H7 (cell line): ENCODE measurements around the gene NCS1. TPM values are rescaled to one million over a fixed set of nuclear protein-coding genes. Genes with fewer than 3 reads are reported as not detected.
A peak's percentile ranks its signal among the peaks of the same experiment; 100 is the strongest.

Source experiments
- DNase-seq: peaks from one replicate; pipeline ENCODE4 v3.0.0; 2012
- H3K27me3 ChIP-seq: 2 replicates; pipeline ENCODE4 v1.6.0; 2011; ENCODE audit warnings: mild to moderate bottlenecking, low read length; ENCODE audit not compliant: control insufficient read depth, insufficient read depth
- H3K36me3 ChIP-seq: replicated peaks from 2 replicates; pipeline ENCODE4 v1.5.1; 2011; ENCODE audit warnings: low read length; ENCODE audit not compliant: control insufficient read depth, insufficient read depth
- H3K4me3 ChIP-seq: 2 replicates; pipeline ENCODE4 v1.5.1; 2011; ENCODE audit warnings: low read depth, mild to moderate bottlenecking, control low read depth, low read length, moderate library complexity; ENCODE audit not compliant: insufficient read depth
- total RNA-seq: library from RNA; depleted of rRNA; stranded (reverse); fragments of >200 nt; shearing (Covaris generic); gene quantifications from 2 replicates; pipeline ENCODE4 v1.2.3, GENCODE V29; 2014

The NCS1 gene
- total RNA-seq, 1 experiment from 2014 or later: 28.3 TPM

DNA sequence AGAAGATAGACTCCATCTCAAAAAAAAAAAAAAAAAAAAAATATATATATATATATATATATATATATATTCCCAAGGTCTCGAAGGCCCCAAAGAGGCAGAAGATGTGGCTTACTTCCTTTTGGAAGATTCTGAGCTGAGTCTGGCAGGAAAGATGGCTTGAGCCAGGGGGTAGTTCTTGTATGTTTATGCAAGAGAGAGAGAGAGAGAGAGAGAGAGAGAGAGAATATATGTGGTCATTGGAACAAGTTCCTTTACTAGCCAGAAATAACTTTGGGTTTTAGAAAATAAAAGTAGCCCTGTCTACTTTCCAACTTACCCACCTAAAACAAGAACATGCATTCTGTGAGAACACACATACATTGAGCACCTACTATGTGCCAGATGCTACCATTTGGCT, 17.6 kb downstream of the NCS1 start:
- no peak overlapping the region for H3K4me3 ChIP-seq
- no peaks in the 10 kb centered on the region for H3K27me3 ChIP-seq
- DNase-seq: no peak
- H3K36me3 ChIP-seq: no peaks in the 10 kb centered on the region; the same call in 1 of the 2 replicates

DNA sequence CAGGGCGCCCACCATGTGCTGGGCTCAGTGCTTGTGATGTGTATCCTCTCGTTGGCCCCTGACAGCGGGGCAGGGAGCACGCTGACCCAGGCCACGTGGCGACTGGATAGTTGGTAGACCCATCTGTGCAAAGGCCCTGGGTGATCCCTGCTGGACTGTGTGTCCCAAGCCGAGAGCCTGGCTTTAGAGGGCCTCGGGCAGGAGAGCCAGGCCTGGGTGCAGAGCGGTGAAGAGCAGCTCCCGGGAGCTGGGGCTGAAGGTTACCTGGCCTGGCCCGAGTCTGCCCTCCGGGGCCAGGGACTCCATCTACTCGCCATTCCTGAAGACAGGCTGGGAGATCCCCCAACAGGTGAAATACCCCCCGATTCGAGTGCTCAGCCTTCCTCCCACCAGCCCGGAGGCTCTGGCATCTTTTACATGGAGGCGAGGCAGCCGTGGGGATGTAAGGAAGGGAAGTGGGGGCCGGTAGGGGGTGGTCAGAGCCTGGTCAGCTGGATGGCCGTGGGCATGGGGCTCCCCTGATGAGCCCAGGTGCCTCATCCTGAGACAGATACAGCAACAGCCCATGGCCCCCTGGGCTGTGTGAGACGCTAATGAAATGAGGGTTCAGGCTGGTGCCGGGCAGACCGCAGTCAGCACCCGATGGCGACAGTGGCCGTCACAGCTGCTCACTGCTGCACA, 19.0 kb downstream of the NCS1 start:
- Histone ChIP-seq H3K36me3 (no peaks in the 10 kb centered on the region; the same call in 1 of the 2 replicates), H3K27me3 (no peaks in the 10 kb centered on the region), H3K4me3 (no peak overlapping the region)
- DNase-seq: peak; percentile 56

DNA sequence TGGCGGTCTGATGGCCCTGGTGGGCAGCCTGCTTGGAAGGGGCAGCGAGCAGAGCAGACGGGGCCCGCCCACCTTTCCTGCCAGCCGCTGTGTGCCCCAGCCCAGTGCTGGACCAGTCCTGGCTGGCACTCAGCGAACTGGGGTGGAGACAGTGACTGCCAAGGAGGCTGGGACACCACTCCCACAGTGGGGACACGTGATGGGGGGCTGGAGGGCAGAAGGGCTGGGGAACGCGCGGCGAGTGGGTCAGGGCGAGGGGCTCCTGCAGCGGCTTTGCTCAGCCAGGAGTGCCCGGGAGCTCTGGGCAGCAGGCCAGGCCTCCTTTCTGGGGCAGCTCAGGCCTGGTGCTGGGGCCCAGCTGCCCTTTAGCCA, 19.5 kb downstream of the NCS1 start:
- H3K36me3 ChIP-seq: no peaks in the 10 kb centered on the region
- DNase-seq: peak; percentile 46
- H3K4me3 ChIP-seq: no peak overlapping the region
- no peaks in the 10 kb centered on the region for H3K27me3 ChIP-seq

DNA sequence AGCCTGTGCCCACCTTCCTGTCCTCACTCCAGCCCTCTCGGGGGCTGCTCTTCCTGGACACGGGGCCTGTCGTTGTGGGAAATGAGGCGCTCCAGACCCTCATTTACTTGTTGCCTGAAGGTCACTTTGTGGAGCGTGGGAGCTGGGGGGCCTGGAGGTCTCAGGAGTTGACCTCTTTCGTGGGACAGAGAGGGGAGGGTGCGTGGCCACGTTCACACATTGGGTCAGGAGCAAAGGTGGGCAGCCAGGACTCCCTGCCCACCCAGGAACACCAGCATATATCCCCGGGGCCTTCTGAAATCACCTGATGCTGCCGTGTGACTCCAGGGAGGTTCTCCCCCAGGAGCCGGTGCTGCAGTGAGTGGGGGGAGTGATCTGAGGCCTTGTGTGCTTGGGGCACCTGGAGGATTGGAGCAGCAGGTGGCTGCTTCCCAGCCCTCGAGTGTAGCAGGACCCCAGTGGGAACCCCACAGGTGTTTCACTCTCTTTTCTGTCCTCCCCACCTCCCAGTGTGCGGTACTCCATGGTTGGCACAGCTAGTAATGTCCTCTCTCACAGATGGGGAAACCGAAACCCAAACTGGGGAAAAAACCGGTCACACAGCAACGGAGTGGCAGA, 20.3 kb downstream of the NCS1 start:
- Histone ChIP-seq H3K4me3 (no peak overlapping the region), H3K27me3 (no peaks in the 10 kb centered on the region), H3K36me3 (no peaks in the 10 kb centered on the region)
- peak; percentile 50 for DNase-seq

DNA sequence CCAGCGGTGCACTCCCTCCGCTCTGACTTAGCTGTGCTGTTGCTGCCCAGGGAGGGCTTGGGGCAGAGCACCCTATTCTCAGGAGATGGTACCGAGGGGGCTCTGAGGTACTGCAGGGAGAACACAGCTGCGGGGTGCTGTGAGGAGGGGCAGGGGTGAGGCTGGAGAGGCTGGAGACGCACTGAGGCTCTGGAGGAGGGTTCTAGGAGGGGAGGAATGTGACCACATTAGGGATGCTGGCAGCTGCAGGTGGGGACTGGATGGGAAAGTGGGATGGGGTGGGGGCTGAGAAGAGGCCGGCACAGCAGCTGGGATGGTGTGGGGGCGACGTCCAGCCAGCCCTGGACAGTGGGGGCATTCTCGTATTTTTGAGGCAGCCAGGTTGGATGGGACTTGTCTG, 20.9 kb downstream of the NCS1 start:
- Histone ChIP-seq H3K36me3 (no peaks in the 10 kb centered on the region), H3K4me3 (no peak overlapping the region), H3K27me3 (no peaks in the 10 kb centered on the region)
- peak; percentile 76 for DNase-seq

DNA sequence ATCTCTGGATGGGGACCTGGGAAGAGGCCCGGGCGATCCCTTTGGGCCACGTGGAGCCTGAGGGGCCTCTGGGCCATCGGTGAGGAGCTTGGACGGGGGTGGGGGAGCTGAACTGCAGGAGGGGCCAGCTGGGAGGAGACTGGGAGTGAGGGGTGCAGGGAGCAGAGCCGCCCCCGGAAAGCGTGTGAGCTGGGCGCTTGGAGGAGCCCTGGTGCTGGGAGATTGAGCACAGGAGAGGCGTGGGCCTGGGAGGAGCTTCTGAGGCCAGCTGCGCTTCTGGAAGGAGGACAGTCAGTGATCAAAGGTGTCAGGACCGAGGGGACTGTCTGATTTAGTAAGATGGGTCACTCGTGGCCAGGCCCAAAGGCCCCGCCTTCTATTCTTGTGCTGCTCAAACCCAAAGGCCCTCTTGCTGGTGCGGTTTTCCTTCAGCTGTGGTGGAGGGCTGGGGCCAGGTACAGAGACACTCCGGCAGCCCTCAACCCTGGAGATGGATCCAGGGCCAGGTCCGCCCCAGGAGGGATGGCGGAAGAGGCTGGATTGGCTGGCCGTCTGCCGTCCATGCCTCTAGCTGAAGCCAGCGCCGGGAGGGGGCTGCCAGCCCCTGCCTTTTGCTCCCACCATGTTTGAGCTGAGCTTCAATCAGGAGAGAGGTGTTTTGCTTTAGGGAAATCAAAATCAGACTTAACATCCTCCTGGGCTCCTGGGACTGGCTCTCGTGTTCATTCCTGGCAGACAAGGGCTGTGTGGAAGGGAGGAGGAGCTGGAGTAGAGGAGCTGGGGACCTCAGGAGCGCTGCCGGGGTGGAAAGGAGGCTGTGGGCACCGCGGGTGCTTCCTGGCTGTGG, 21.6 kb downstream of the NCS1 start:
- Histone ChIP-seq H3K36me3 (no peaks in the 10 kb centered on the region), H3K4me3 (no peak overlapping the region), H3K27me3 (no peaks in the 10 kb centered on the region)
- DNase-seq: peak; percentile 84

DNA sequence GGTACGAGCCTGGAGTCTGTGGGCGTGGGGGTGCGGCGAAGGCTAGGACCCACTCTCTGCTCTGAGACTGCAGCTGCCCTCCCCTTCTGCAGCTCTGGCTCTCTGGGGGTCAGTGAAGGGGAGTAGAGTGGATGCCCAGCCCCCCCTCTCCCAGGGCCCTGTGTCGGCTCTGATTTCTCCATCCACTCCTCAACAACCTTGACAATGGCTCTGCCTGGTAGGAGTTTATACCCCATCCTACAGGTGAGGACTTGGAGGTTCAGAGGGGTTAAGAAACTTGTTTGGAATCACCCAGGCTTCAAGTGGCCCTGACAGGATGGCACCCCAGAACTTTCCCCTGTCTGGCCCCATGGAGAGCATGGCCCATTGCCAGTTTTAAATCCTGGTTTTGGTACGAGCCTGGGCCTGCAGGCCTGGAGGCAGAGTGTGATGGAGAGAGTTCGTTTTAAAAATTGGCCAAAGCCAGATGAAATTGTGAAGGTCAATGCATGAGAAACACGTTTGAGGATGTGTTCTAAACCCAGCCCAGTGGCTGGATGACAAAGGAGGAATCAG, 22.3 kb downstream of the NCS1 start:
- no peaks in the 10 kb centered on the region for H3K36me3 ChIP-seq
- no peaks in the 10 kb centered on the region for H3K27me3 ChIP-seq
- no peak for DNase-seq
- H3K4me3 ChIP-seq: no peak overlapping the region

DNA sequence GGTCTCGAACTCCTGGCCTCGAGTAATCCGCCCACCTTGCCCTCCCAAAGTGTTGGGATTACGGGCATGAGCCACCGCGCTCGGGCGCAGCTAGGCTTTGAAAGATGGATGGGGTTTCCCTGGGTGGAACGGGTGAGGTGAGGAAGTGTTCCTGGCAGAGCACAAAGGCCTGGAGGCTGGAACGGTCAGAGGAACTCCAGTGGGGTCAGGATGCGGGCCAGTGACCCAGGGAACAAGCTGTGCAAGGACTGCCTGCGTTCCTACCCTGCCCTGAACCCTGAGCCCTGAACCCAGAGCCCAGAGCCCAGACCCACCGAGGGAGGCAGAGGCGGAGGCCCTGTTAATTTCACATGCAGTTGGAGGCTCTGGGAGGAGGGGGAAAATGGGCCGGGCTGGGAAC, 23.4 kb downstream of the NCS1 start:
- Histone ChIP-seq H3K27me3 (no peaks in the 10 kb centered on the region), H3K36me3 (no peaks in the 10 kb centered on the region), H3K4me3 (no peak overlapping the region)
- DNase-seq: peak; percentile 48

DNA sequence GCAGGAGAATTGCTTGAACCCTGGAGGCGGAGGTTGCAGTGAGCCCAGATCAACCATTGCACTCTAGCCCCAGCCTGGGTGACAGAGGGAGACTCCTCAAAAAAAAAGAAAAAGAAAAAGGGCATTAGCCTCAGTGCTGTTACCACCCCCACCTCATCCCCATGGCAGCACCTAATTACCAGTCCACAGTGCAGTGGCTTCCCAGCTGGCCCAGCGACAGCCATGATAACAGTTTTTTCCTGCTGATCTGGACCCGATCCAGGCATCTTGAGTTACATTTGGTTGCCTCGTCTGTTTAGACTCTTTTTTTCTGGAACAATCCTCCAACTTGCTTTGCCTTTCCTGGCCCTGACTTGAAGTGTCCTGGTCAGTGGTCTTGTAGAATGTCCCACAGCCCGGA, 24.4 kb downstream of the NCS1 start:
- Histone ChIP-seq H3K36me3 (no peaks in the 10 kb centered on the region; the same call in 1 of the 2 replicates), H3K27me3 (no peaks in the 10 kb centered on the region), H3K4me3 (no peak overlapping the region)
- DNase-seq: peak; percentile 48

DNA sequence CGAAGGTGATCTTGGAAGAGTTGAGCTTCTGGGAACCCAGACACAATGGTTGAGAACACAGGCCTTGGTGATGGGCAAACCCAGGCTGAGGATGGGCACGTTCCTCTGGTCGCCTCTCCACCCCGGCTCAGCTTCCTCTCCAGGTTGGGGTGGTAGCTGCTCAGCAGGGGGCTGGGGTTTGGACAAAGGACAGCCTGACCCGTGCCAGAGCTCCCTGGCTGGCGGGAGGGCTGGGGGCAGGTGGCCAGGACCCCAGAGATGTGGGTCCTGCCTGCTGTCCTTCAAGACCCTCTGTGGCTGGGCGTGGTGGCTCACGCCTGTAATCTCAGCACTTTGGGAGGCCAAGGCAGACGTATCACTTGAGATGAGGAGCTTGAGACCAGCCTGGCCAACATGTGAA, 25.2 kb downstream of the NCS1 start:
- DNase-seq: peak; percentile 50
- H3K27me3 ChIP-seq: no peaks in the 10 kb centered on the region
- no peaks in the 10 kb centered on the region; the same call in 1 of the 2 replicates for H3K36me3 ChIP-seq
- H3K4me3 ChIP-seq: no peak overlapping the region

DNA sequence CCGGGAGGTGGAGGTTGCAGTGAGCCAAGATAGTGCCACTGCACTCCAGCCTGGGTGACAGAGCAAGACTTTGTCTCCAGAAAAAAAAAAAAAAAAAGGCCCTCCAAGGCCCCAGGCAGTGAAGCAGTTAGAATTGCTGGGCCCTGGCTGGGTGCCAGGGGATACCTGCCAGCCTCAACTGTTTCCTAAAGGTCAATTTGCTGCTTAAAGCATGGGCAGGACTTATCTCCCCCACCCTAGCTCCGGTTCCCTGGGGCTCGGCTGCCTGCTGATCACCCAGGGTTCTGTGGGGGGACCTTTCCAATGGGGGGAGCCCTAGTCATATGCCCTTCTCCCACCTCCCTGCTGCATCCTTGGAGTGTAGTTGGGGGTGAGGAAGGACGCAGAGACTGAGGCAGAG, 25.7 kb downstream of the NCS1 start:
- no peak overlapping the region for H3K4me3 ChIP-seq
- peak; percentile 46 for DNase-seq
- H3K36me3 ChIP-seq: no peaks in the 10 kb centered on the region; the same call in 1 of the 2 replicates
- H3K27me3 ChIP-seq: no peaks in the 10 kb centered on the region

DNA sequence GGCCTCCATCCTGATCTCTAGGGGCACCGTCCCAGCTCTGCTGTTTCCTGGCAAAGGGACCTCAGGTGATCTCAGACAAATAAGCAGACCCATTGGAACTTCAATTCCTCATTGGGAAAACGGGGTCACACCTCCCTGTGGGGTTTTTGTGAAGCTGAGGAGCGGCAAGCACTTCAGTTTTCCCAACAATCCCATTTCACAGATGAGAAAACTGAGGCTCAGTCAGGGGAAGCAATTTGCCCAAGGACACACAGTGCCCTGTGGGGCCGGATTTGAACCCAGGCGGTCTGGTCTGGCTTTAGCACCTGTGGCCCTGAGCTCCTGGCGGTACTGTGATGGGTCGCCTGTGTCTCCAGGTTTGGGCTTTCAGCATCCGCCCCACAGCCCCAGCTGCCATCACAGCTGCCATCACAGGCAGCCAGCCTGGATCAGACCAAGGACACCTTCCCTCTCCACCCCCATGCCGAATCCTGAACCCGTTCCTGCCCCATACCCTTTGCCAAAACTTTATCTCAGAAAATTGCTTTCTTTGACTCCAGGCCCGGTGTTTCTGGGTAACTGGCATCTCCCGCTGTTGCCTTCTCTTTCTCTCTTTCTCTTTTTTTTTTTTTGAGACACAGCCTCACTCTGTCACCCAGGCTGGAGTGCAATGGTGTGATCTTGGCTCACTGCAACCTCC, 26.4 kb downstream of the NCS1 start:
- no peaks in the 10 kb centered on the region for H3K27me3 ChIP-seq
- DNase-seq: no peak
- no peaks in the 10 kb centered on the region; the same call in 1 of the 2 replicates for H3K36me3 ChIP-seq
- H3K4me3 ChIP-seq: no peak overlapping the region

DNA sequence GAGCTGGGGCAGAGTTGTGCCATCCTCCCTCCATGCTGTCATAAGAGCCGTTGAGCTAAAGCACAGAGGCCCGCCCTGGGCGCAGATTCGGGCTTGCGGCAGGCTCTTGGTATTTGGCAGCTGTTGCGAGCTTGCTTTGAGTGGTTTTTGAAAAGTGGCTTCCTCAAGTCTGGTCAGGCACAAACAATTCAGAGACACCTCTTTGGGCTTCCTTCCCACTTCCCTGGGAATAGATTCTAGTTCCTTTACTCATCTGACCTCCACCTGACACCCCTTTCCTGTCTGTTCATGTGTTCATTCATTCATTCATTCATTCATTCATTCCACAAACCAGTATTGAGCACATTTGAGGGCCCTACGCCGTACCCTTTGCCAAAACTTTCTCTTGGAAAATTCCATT, 27.4 kb downstream of the NCS1 start:
- DNase-seq: no peak
- no peaks in the 10 kb centered on the region for H3K27me3 ChIP-seq
- H3K4me3 ChIP-seq: no peak overlapping the region
- no peaks in the 10 kb centered on the region; the same call in 1 of the 2 replicates for H3K36me3 ChIP-seq
